AG09309 (cell line): Measurements from ENCODE around the gene STARD6.

Experiments
- DNase-seq: peaks from one replicate; pipeline ENCODE4 v3.0.0-alpha.2; 2010; ENCODE audit warnings: low read depth
- H3K4me3 ChIP-seq: 2 replicates; pipeline ENCODE4 v1.5.1; 2011; ENCODE audit warnings: mild to moderate bottlenecking, low read depth, low read length, moderate library complexity; ENCODE audit not compliant: control insufficient read depth
- CTCF ChIP-seq: IDR thresholded peaks from 2 replicates; pipeline ENCODE4 v1.5.1; 2011; ENCODE audit warnings: mild to moderate bottlenecking, low read depth, low read length, inconsistent platforms; ENCODE audit not compliant: insufficient read depth, control insufficient read depth; ENCODE audit errors: missing control alignments

Gene STARD6

GRCh38 chr18:54284981-54285785 is 72.5 kb downstream of the STARD6 start:
- H3K4me3 ChIP-seq, result no peak overlapping the region
- peak; percentile 17 for DNase-seq
- no peak for TF ChIP-seq CTCF

GRCh38 chr18:54284535-54284934 is 73.1 kb downstream of the STARD6 start:
- no peak for TF ChIP-seq CTCF
- no peak for DNase-seq
- H3K4me3 ChIP-seq, result no peak overlapping the region

GRCh38 chr18:54280220-54280569 is 77.5 kb downstream of the STARD6 start:
- no peak for TF ChIP-seq CTCF
- no peak overlapping the region for H3K4me3 ChIP-seq
- DNase-seq, result no peak

- H3K4me3 ChIP-seq, result no peak overlapping the region
- no peak for DNase-seq
Observed at GRCh38 chr18:54279477-54280219, 78.0 kb downstream of the STARD6 start.

GRCh38 chr18:54278615-54279014 is 79.0 kb downstream of the STARD6 start:
- no peak for TF ChIP-seq CTCF
- DNase-seq, result no peak
- H3K4me3 ChIP-seq, result no peak overlapping the region

More at GRCh38 chr18:54279477-54280219, 78.0 kb downstream of the STARD6 start:
- no peak for TF ChIP-seq CTCF

GRCh38 chr18:54277899-54278298 is 79.8 kb downstream of the STARD6 start:
- no peak overlapping the region for H3K4me3 ChIP-seq
- TF ChIP-seq CTCF, result no peak

More at GRCh38 chr18:54277899-54278298, 79.8 kb downstream of the STARD6 start:
- DNase-seq, result no peak
